ENCODE measurements around the gene DNAH12. TPM values are rescaled to one million over a fixed set of nuclear protein-coding genes. Genes with fewer than 3 reads are reported as not detected.

The DNAH12 gene
- polyA plus RNA-seq, 3 donors from 2014 or later: not detected

DNA sequence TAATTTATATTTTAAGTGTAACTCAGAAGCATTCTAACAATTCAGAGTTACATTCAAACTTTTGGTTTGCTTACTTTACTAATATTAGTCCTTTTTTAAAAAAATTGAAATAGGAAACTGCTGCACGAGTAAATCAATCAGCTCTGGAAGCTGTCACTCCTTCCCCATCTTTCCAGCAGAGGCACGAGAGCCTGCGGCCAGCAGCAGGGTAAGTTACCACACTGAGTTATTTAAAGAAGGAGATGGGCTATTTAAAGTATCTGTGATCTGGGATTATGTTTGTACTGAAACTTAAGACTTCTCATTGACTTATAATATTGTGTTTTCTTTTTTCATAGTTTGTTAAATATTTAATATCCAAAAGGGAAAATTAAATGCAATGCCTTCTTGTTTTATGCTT is 287.3 kb downstream of the DNAH12 start:
- H3K27me3 Mint-ChIP-seq (ENCODE audit: low read depth in 3 of 3): no peaks in the 10 kb centered on the region
- no peaks in the 10 kb centered on the region for H3K9me3 Mint-ChIP-seq
- no peak overlapping the region for H3K27ac Mint-ChIP-seq
- H3K4me3 Mint-ChIP-seq: no peak overlapping the region
- no peak for DNase-seq
- H3K4me1 Mint-ChIP-seq: no peaks in the 10 kb centered on the region
- peaks cover 28 to 57% (median 29%) of the 10 kb centered on the region in 3 donors for H3K36me3 Mint-ChIP-seq

DNA sequence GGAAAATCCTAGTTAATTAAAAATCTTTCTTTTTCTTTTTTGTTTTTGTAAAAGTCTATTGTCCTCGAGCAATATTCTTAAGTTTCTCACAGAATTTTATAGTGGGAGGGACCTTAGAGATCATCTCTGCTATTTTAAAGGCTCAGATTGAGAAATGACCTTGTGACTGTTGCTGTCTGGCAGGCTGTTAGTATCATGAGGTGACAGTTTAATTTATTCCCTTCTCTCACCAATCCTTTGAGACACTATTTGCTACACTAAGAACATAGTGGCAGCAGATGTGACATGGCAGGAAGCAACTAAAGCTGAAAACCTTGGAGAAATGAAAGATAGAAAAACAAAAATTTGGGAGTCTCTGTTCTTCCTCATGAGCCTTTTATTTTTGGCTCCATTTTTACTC is 291.7 kb downstream of the DNAH12 start:
- Mint-ChIP-seq H3K36me3 (peaks cover 24 to 35% (median 27%) of the 10 kb centered on the region in 3 donors), H3K27ac (no peak overlapping the region)

DNA sequence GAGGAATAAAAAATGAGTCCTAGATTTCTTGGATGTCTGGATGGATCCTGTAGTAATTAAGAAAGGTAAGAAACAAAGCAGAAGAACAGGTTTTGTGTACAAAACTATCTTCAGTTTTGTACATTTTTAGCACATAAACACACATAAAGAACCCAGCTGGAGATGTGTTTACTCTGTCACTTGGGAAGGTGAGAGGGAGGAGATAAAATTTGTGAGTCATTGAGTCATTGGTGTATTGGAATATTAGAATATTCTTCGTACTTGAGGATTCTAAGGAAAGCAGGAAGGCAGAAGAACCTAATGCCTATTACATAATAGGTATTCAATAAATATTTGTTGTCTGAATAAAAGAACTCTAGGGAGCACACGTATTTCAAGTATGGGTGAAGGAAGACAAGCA is 299.2 kb downstream of the DNAH12 start:
- H3K9me3 Mint-ChIP-seq: no peaks in the 10 kb centered on the region
- peak overlapping the region in 2 of 6 donors; percentile 9 to 19 for H3K27ac Mint-ChIP-seq
- H3K4me3 Mint-ChIP-seq: no peak overlapping the region

More for the DNA sequence above, 291.7 kb downstream of the DNAH12 start:
- no peak overlapping the region for H3K4me3 Mint-ChIP-seq
- no peak for DNase-seq
- H3K27me3 Mint-ChIP-seq (ENCODE audit: low read depth in 3 of 3): peaks cover 0 to 2% (median 0%) of the 10 kb centered on the region in 3 donors
- no peaks in the 10 kb centered on the region for H3K4me1 Mint-ChIP-seq
- H3K9me3 Mint-ChIP-seq: no peaks in the 10 kb centered on the region

More for the DNA sequence above, 299.2 kb downstream of the DNAH12 start:
- Mint-ChIP-seq H3K27me3 (ENCODE audit: low read depth in 3 of 3) (peaks cover 0 to 2% (median 0%) of the 10 kb centered on the region in 3 donors), H3K4me1 (no peaks in the 10 kb centered on the region), H3K36me3 (peaks cover 38 to 48% (median 44%) of the 10 kb centered on the region in 3 donors)
- no peak for DNase-seq

Other genes with a start within 250 kb of the DNAH12 start
- gene PDE12, start 11.9 kb upstream of the DNAH12 start, polyA plus RNA-seq: 10 to 100 TPM in 2 of 3 donors, 1 to 10 TPM in 1; 7.4 to 21.3 (median 15.3) TPM
- gene ARF4, start 53.0 kb upstream of the DNAH12 start, polyA plus RNA-seq: 100 to 1,000 TPM; 136 to 221 (median 158) TPM
- gene DENND6A, start 148.7 kb upstream of the DNAH12 start, polyA plus RNA-seq: 10 to 100 TPM in 2 of 3 donors, 1 to 10 TPM in 1; 8.8 to 37.1 (median 27.5) TPM
- gene SLMAP, start 212.0 kb upstream of the DNAH12 start, polyA plus RNA-seq: 10 to 100 TPM; 11.0 to 31.2 (median 19.3) TPM